CD14-positive monocyte (primary cell): ENCODE results near the gene PDE7B. TPM values are rescaled to one million over a fixed set of nuclear protein-coding genes. Genes with fewer than 3 reads are reported as not detected.
A peak's percentile ranks its signal among the peaks of the same experiment; 100 is the strongest.

Source experiments
- DNase-seq, 3 donors: peaks; one replicate each; pipeline ENCODE4 v3.0.0-alpha.2; 2011 to 2022
- H2AFZ ChIP-seq: 2 replicates; pipeline ENCODE4 v1.6.0; 2012; ENCODE audit warnings: mild to moderate bottlenecking, low read depth, low read length, inconsistent platforms; ENCODE audit not compliant: insufficient read depth, poor library complexity, severe bottlenecking
- H3K27ac ChIP-seq, 2 donors: 1 replicate in 1 of 2; 2 replicates in 1 of 2; pipeline ENCODE4 v1.5.1; 2012 to 2013; ENCODE audit warnings: low read length in 2 of 2, control low read depth in 1 of 2, inconsistent platforms in 1 of 2, low read depth in 1 of 2, mild to moderate bottlenecking in 1 of 2
- H3K27me3 ChIP-seq, 2 donors: one replicate each; pipeline versions ENCODE4 v1.6.0 to v1.6.1; 2011 to 2013; ENCODE audit warnings: low read length in 2 of 2; ENCODE audit not compliant: control insufficient read depth in 2 of 2, insufficient read depth in 2 of 2
- H3K36me3 ChIP-seq, 2 donors: replicated peaks in 1 of 2; 1 replicate in 1 of 2; 2 replicates in 1 of 2; pipeline versions ENCODE4 v1.5.1 to v1.6.1; 2012 to 2013; ENCODE audit warnings: low read length in 2 of 2, control low read depth in 1 of 2, inconsistent platforms in 1 of 2, mild to moderate bottlenecking in 1 of 2; ENCODE audit not compliant: insufficient read depth in 2 of 2, control insufficient read depth in 1 of 2
- H3K4me1 ChIP-seq, 2 donors: 1 replicate in 1 of 2; 2 replicates in 1 of 2; pipeline versions ENCODE4 v1.5.1 to v1.6.1; 2012 to 2013; ENCODE audit warnings: low read length in 2 of 2, control low read depth in 1 of 2, inconsistent platforms in 1 of 2, mild to moderate bottlenecking in 1 of 2, moderate library complexity in 1 of 2; ENCODE audit not compliant: insufficient read depth in 2 of 2, control insufficient read depth in 1 of 2
- H3K4me2 ChIP-seq: replicated peaks from 2 replicates; pipeline ENCODE3; 2012; ENCODE audit warnings: low read length, moderate library complexity, mild to moderate bottlenecking; ENCODE audit not compliant: poor library complexity, severe bottlenecking; ENCODE audit errors: extremely low read depth
- H3K4me3 ChIP-seq, 3 experiments: fragments of 200-600 bp in 1 of 3; sonication (generic) in 1 of 3; replicated peaks in 1 of 3; 1 replicate in 2 of 3; 2 replicates in 1 of 3; pipeline ENCODE4 v1.5.1; 2011 to 2013; ENCODE audit warnings: low read length in 3 of 3, mild to moderate bottlenecking in 3 of 3, control low read depth in 2 of 3, low read depth in 2 of 3, inconsistent platforms in 1 of 3, moderate library complexity in 1 of 3
- H3K79me2 ChIP-seq: 2 replicates; pipeline ENCODE4 v1.6.0; 2012; ENCODE audit warnings: mild to moderate bottlenecking, control low read depth, inconsistent platforms, low read length, moderate library complexity; ENCODE audit not compliant: insufficient read depth
- H3K9ac ChIP-seq: 2 replicates; pipeline ENCODE4 v1.6.0; 2017; ENCODE audit warnings: low read length, mild to moderate bottlenecking; ENCODE audit not compliant: insufficient read depth, poor library complexity, severe bottlenecking
- H3K9me3 ChIP-seq, 2 donors: replicated peaks in 1 of 2; 1 replicate in 1 of 2; 2 replicates in 1 of 2; pipeline versions ENCODE4 v1.5.1 to v1.6.1; 2012 to 2013; ENCODE audit warnings: low read length in 2 of 2, control low read depth in 1 of 2; ENCODE audit not compliant: control insufficient read depth in 1 of 2, insufficient read depth in 1 of 2
- H4K20me1 ChIP-seq: 2 replicates; pipeline ENCODE4 v1.6.0; 2012; ENCODE audit warnings: mild to moderate bottlenecking, low read length, control low read depth, moderate library complexity; ENCODE audit not compliant: insufficient read depth
- H3K27ac Mint-ChIP-seq, 7 donors: one replicate each; pipeline ENCODE4 v1.8.0; 2020; ENCODE audit warnings: mild to moderate bottlenecking in 7 of 7, mixed read lengths in 7 of 7, moderate library complexity in 6 of 7, inconsistent platforms in 2 of 7
- H3K27me3 Mint-ChIP-seq, 3 donors: one replicate each; pipeline ENCODE4 v1.8.0; 2021 to 2022; ENCODE audit warnings: low read depth in 3 of 3, mild to moderate bottlenecking in 3 of 3, mixed read lengths in 3 of 3, moderate library complexity in 3 of 3, inconsistent platforms in 1 of 3
- H3K36me3 Mint-ChIP-seq, 2 donors: one replicate each; pipeline ENCODE4 v1.8.0; 2020; ENCODE audit warnings: mixed read lengths in 2 of 2, inconsistent platforms in 1 of 2, mild to moderate bottlenecking in 1 of 2
- H3K4me1 Mint-ChIP-seq: one replicate; pipeline ENCODE4 v1.8.0; 2020; ENCODE audit warnings: mild to moderate bottlenecking, mixed read lengths
- H3K4me3 Mint-ChIP-seq, 2 donors: one replicate each; pipeline ENCODE4 v1.8.0; 2020; ENCODE audit warnings: mild to moderate bottlenecking in 2 of 2, mixed read lengths in 2 of 2, moderate library complexity in 1 of 2
- H3K9me3 Mint-ChIP-seq, 7 donors: one replicate each; pipeline ENCODE4 v1.8.0; 2020 to 2022; ENCODE audit warnings: mixed read lengths in 7 of 7, mild to moderate bottlenecking in 6 of 7, moderate library complexity in 6 of 7, inconsistent platforms in 2 of 7
- WGBS: methylation state at CpG from one replicate; pipeline ENCODE4 v1.1.5; 2013; ENCODE audit warnings: missing lambda C conversion rate; ENCODE audit not compliant: insufficient coverage; 5-methylcytosine and 5-hydroxymethylcytosine counted together
- intact Hi-C, 2 donors: fragments of 100-400 bp; cut with micrococcal nuclease; formaldehyde crosslinking; loops; one replicate each; pipeline versions ENCODE4 v1.15.0 to v1.15.1; 2023
- polyA plus RNA-seq, 3 donors: library from polyadenylated mRNA; depleted of rRNA in 1 of 3; unstranded in 2 of 3; stranded (reverse) in 1 of 3; fragments of 300-500 nt in 2 of 3; fragments of >200 nt in 1 of 3; fragmentation: Illumina TruSeq in 2 of 3; gene quantifications; 1 replicate in 2 of 3; 2 replicates in 1 of 3; pipeline ENCODE4 v1.2.3, GENCODE V29; 2012 to 2021
- TF ChIP-seq, protein P1 (sequence below): fragments of 200-600 bp; IDR thresholded peaks from one replicate; pipeline ENCODE4 v1.8.0; 2022; ENCODE audit warnings: antibody characterized with exemption, mild to moderate bottlenecking

The PDE7B gene
- polyA plus RNA-seq, 3 donors = 0.37 to 1.1 (median 0.89) TPM

DNA sequence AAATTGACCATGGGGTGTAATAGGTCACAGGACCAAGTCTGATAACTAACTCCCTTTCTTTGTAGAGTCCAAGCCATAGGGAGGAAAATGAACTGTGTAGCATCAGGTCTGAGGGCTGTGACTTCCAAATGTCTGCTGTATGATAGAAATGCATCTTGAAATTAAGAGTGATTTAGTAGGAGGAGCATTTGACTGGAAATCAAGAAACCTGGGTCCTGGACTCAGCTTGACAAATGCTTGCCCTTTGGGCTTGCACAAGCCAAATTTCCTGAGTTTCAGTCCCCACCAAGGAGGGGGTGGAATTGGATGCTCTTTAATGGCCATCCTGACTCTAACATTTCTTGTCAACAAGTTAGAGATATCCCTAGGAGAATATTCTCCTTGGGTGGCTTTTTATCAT, 187.0 kb downstream of the PDE7B start:
- Histone ChIP-seq H3K36me3 (no peaks in the 10 kb centered on the region), H3K9me3 (no peaks in the 10 kb centered on the region), H2AFZ (peak overlapping the region; percentile 68), H3K4me2 (no peak overlapping the region), H4K20me1 (no peaks in the 10 kb centered on the region), H3K27ac (no peak overlapping the region), H3K9ac (no peak overlapping the region), H3K79me2 (no peaks in the 10 kb centered on the region), H3K4me3 (no peak overlapping the region), H3K4me1 (peaks cover 34 to 43% of the 10 kb centered on the region in 2 donors), H3K27me3 (no peaks in the 10 kb centered on the region)
- intact Hi-C loops = no loop called here
- no peak for DNase-seq
- H3K9me3 Mint-ChIP-seq = no peaks in the 10 kb centered on the region
- H3K27me3 Mint-ChIP-seq = peaks cover 0 to 2% (median 1%) of the 10 kb centered on the region in 3 donors
- H3K27ac Mint-ChIP-seq = peak overlapping the region in 1 of 7 donors; percentile 31
- no peak overlapping the region for H3K4me3 Mint-ChIP-seq
- peaks cover 57% of the 10 kb centered on the region for H3K4me1 Mint-ChIP-seq
- no peaks in the 10 kb centered on the region for H3K36me3 Mint-ChIP-seq
- TF ChIP-seq, protein P1, sequence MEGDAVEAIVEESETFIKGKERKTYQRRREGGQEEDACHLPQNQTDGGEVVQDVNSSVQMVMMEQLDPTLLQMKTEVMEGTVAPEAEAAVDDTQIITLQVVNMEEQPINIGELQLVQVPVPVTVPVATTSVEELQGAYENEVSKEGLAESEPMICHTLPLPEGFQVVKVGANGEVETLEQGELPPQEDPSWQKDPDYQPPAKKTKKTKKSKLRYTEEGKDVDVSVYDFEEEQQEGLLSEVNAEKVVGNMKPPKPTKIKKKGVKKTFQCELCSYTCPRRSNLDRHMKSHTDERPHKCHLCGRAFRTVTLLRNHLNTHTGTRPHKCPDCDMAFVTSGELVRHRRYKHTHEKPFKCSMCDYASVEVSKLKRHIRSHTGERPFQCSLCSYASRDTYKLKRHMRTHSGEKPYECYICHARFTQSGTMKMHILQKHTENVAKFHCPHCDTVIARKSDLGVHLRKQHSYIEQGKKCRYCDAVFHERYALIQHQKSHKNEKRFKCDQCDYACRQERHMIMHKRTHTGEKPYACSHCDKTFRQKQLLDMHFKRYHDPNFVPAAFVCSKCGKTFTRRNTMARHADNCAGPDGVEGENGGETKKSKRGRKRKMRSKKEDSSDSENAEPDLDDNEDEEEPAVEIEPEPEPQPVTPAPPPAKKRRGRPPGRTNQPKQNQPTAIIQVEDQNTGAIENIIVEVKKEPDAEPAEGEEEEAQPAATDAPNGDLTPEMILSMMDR = no peak

DNA sequence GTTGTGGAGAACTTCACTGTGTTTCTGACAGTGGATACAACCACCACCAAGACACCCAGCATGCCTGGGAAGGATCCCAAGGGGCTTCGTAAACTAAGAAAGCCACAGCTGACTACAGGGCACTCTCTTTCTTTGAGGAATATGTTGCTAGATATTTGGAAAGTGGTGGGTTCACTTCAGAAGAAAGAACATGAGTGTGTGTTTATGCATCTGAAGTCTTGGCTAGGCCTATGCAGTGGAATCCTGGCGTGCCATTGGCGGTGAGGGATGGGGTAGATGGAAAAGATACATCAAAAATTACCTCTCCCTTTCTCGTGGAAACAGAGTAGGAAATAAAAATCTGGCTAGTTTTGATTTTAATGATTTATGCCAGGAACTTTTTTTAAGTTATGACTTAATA, 187.7 kb downstream of the PDE7B start:
- no peak overlapping the region for H3K9ac ChIP-seq
- no peak overlapping the region for H2AFZ ChIP-seq

More for the DNA sequence above, 187.7 kb downstream of the PDE7B start:
- Mint-ChIP-seq H3K27ac (peak overlapping the region in 1 of 7 donors; percentile 4), H3K4me1 (peaks cover 57% of the 10 kb centered on the region), H3K9me3 (no peaks in the 10 kb centered on the region), H3K27me3 (peaks cover 0 to 2% (median 1%) of the 10 kb centered on the region in 3 donors), H3K36me3 (no peaks in the 10 kb centered on the region), H3K4me3 (no peak overlapping the region)
- Histone ChIP-seq H3K9me3 (no peaks in the 10 kb centered on the region), H3K36me3 (no peaks in the 10 kb centered on the region), H4K20me1 (no peaks in the 10 kb centered on the region), H3K4me2 (no peak overlapping the region), H3K4me1 (peaks cover 34 to 43% of the 10 kb centered on the region in 2 donors), H3K4me3 (no peak overlapping the region), H3K79me2 (no peaks in the 10 kb centered on the region), H3K27ac (no peak overlapping the region), H3K27me3 (no peaks in the 10 kb centered on the region)
- intact Hi-C loops = no loop called here
- no peak for DNase-seq
- 100% methylated on average over 1 of the region's 4 CpGs for WGBS
- TF ChIP-seq, protein P1 = no peak
